ENCODE measurements around the gene COL20A1. TPM values are rescaled to one million over a fixed set of nuclear protein-coding genes. Genes with fewer than 3 reads are reported as not detected.

Gene COL20A1
- total RNA-seq, 1 donor from 2014 or later: not detected

- Histone ChIP-seq H3K9me3 (replicated peaks) (peaks cover 5% of the 10 kb centered on the region), H3K27me3 (ENCODE audit: low read depth) (peaks cover 46% of the 10 kb centered on the region), H3K27ac (replicated peaks) (no peak overlapping the region), H3K36me3 (no peaks in the 10 kb centered on the region), H3K4me1 (peaks cover 29% of the 10 kb centered on the region), H3K4me3 (no peak overlapping the region)
- no peak for TF ChIP-seq CTCF (IDR thresholded peaks at IDR 0.05; ENCODE audit: borderline replicate concordance)
- intact Hi-C loops (cut with micrococcal nuclease): no loop called here
- no peak for DNase-seq
Observed at GRCh38 chr20:63343460-63344445, 50.8 kb downstream of the COL20A1 start.

GRCh38 chr20:63344616-63345327 is 51.8 kb downstream of the COL20A1 start:
- TF ChIP-seq CTCF (IDR thresholded peaks at IDR 0.05; ENCODE audit: borderline replicate concordance): no peak
- H3K4me3 ChIP-seq: peak overlapping the region; percentile 14
- DNase-seq: peak; percentile 67
- peaks cover 29% of the 10 kb centered on the region for H3K4me1 ChIP-seq
- peaks cover 5% of the 10 kb centered on the region for H3K9me3 ChIP-seq (replicated peaks)
- intact Hi-C loops (cut with micrococcal nuclease): no loop called here
- H3K27me3 ChIP-seq (ENCODE audit: low read depth): peaks cover 41% of the 10 kb centered on the region
- H3K27ac ChIP-seq (replicated peaks): no peak overlapping the region
- no peaks in the 10 kb centered on the region for H3K36me3 ChIP-seq

- DNase-seq: peak; percentile 67
- H3K4me1 ChIP-seq: peaks cover 29% of the 10 kb centered on the region
- no peaks in the 10 kb centered on the region for H3K9me3 ChIP-seq (replicated peaks)
- H3K27ac ChIP-seq (replicated peaks): no peak overlapping the region
- H3K36me3 ChIP-seq: no peaks in the 10 kb centered on the region
- intact Hi-C loops (cut with micrococcal nuclease): no loop called here
- H3K27me3 ChIP-seq (ENCODE audit: low read depth): peaks cover 41% of the 10 kb centered on the region
- no peak overlapping the region for H3K4me3 ChIP-seq
- TF ChIP-seq CTCF (IDR thresholded peaks at IDR 0.05; ENCODE audit: borderline replicate concordance): no peak
Observed at GRCh38 chr20:63345328-63346100, 52.5 kb downstream of the COL20A1 start.

GRCh38 chr20:63346131-63347080 is 53.4 kb downstream of the COL20A1 start:
- intact Hi-C loops (cut with micrococcal nuclease): no loop called here
- peaks cover 41% of the 10 kb centered on the region for H3K27me3 ChIP-seq (ENCODE audit: low read depth)

More at GRCh38 chr20:63346131-63347080, 53.4 kb downstream of the COL20A1 start:
- Histone ChIP-seq H3K4me1 (peaks cover 29% of the 10 kb centered on the region), H3K27ac (replicated peaks) (no peak overlapping the region), H3K36me3 (no peaks in the 10 kb centered on the region), H3K9me3 (replicated peaks) (no peaks in the 10 kb centered on the region), H3K4me3 (no peak overlapping the region)
- no peak for DNase-seq
- no peak for TF ChIP-seq CTCF (IDR thresholded peaks at IDR 0.05; ENCODE audit: borderline replicate concordance)
